ENCODE measurements around the gene ANTXRL.

DNA sequence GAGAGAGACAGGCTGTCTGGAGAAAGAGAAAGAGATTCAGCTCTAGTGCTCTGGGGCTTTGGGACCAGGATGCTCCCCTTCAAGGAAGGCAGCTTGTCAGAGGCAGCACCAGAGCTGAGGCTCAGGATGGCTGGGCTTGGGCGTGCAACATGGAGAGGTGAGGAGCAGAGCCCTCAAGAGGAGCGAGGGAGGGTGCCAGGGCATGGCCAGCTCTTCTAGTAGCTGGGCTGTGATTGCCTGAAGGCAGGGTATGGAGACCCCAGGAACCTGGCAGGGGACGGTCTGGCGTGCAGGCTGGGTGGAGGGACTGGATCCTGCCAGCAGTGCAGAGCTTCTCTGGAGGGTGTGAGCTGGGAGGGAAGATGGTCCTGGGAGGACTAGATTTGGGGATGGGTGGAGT, 40.2 kb downstream of the ANTXRL start:
- TF ChIP-seq, protein P1, sequence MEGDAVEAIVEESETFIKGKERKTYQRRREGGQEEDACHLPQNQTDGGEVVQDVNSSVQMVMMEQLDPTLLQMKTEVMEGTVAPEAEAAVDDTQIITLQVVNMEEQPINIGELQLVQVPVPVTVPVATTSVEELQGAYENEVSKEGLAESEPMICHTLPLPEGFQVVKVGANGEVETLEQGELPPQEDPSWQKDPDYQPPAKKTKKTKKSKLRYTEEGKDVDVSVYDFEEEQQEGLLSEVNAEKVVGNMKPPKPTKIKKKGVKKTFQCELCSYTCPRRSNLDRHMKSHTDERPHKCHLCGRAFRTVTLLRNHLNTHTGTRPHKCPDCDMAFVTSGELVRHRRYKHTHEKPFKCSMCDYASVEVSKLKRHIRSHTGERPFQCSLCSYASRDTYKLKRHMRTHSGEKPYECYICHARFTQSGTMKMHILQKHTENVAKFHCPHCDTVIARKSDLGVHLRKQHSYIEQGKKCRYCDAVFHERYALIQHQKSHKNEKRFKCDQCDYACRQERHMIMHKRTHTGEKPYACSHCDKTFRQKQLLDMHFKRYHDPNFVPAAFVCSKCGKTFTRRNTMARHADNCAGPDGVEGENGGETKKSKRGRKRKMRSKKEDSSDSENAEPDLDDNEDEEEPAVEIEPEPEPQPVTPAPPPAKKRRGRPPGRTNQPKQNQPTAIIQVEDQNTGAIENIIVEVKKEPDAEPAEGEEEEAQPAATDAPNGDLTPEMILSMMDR (IDR thresholded peaks at IDR 0.05; ENCODE audit: poor library complexity), result no peak
- TF ChIP-seq EZH2phosphoT487 (IDR thresholded peaks at IDR 0.05; ENCODE audit: low read depth, severe bottlenecking, unreplicated experiment), result no peak
